ENCODE measurements around the gene PLSCR1. TPM values are rescaled to one million over a fixed set of nuclear protein-coding genes. Genes with fewer than 3 reads are reported as not detected.

The PLSCR1 gene
- total and polyA plus RNA-seq, 2 of the 4 experiments (the other 2 are of a cell fraction) = 5.6 to 13.2 TPM

DNA sequence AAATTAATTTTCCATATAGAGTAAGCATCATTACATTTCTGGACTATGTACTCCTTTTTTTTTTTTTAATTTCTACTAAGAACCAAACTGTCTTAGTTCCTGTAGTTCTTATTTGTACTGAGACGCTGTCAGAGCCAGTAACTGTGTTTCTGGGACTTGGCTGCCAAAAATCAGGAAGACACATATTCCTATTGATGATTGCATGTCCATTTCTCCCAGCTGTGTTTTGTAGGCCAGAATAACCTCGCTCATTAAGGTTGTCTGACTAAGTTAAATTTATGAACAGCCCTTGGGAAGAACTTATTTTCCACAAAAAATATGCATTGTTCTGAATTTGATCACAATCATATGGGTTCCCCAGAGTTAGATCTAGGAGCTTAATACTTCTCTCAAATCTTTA, 31.2 kb upstream of the PLSCR1 start:
- ChIA-PET POLR2A (ENCODE audit: unreplicated experiment) (no interaction called here), CTCF (interaction anchor here (0.7 to 1.0 kb wide), 2 partner anchors 249 to 386 kb away, joined by 3 to 5 read pairs; no protein-coding TSS in a partner anchor)
- Histone ChIP-seq H2AK9ac (replicated peaks; ENCODE audit: low read depth, low read length, poor library complexity) (no peak overlapping the region), H2BK5ac (ENCODE audit: low read depth, low read length, poor library complexity, severe bottlenecking) (no peak overlapping the region), H4K91ac (ENCODE audit: insufficient read depth, low read depth, low read length) (no peak overlapping the region), H3K9me1 (ENCODE audit: insufficient read depth, low read length) (no peaks in the 10 kb centered on the region), H4K5ac (ENCODE audit: low read depth, low read length) (no peak overlapping the region), H3K9me3 (ENCODE audit: control insufficient read depth, insufficient read depth, low read length) (no peaks in the 10 kb centered on the region), H2BK20ac (ENCODE audit: low read depth, low read length) (no peak overlapping the region), H2BK120ac (ENCODE audit: low read depth, low read length) (no peak overlapping the region), H3K9ac (ENCODE audit: low read depth, low read length) (no peak overlapping the region), H3K27me3 (ENCODE audit: control insufficient read depth, insufficient read depth, low read length) (no peaks in the 10 kb centered on the region), H3K27ac (ENCODE audit: insufficient read depth, low read length) (no peak overlapping the region), H3K23ac (ENCODE audit: low read depth, low read length) (no peak overlapping the region), H2AK5ac (ENCODE audit: low read depth, low read length) (no peak overlapping the region), H3K79me1 (ENCODE audit: low read depth in 1 of 2, low read length in 2 of 2) (no peaks in the 10 kb centered on the region), H3K18ac (ENCODE audit: low read depth, low read length) (no peak overlapping the region), H3K14ac (replicated peaks; ENCODE audit: low read depth, low read length) (no peak overlapping the region), H3K36me3 (ENCODE audit: control insufficient read depth, insufficient read depth, low read length) (no peaks in the 10 kb centered on the region), H3K4me3 (ENCODE audit: insufficient read depth, low read depth, low read length) (no peak overlapping the region), H2AFZ (replicated peaks; ENCODE audit: low read length, poor library complexity) (no peak overlapping the region), H3K4ac (ENCODE audit: low read depth, low read length) (no peak overlapping the region), H3K56ac (ENCODE audit: extremely low read depth, insufficient read depth, low read length) (no peak overlapping the region), H2BK15ac (ENCODE audit: low read depth, low read length) (0 out of 3 replicates have a peak overlapping the region, but pooled peaks have one; percentile 4), H3K4me1 (ENCODE audit: control insufficient read depth, insufficient read depth, low read length) (no peaks in the 10 kb centered on the region), H4K8ac (ENCODE audit: low read depth in 2 of 2, low read length in 2 of 2) (no peak overlapping the region), H4K20me1 (ENCODE audit: insufficient read depth, low read length) (no peaks in the 10 kb centered on the region), H3K4me2 (ENCODE audit: low read depth, low read length) (no peak overlapping the region)
- WGBS, 2 experiments (ENCODE audit: extremely low coverage in 2 of 2, insufficient read length in 1 of 2) = 80% methylated on average over 1 of the region's 2 CpGs; no CpG with 5 or more reads in 1 of the 2 experiments
- BruUV-seq (replicated peaks) = no TSS peak
- DNase-seq = no peak
- dilution Hi-C loops (cut with HindIII; ENCODE audit: low sequenced_read_pairs, unreplicated experiment) = no loop called here
- intact Hi-C loops (cut with micrococcal nuclease) = loop anchor here (2.0 kb wide), 2 partner anchors 249 to 387 kb away; no protein-coding TSS in a partner anchor
- TF ChIP-seq FOS (IDR thresholded peaks at IDR 0.05; ENCODE audit: low read depth, low read length) (no peak), MAFK (IDR thresholded peaks at IDR 0.05; ENCODE audit: low read depth, low read length) (no peak), CEBPB (IDR thresholded peaks at IDR 0.05; ENCODE audit: low read depth, low read length) (no peak)
- ATAC-seq (ENCODE audit: low read depth) = no peak
- in situ Hi-C loops (cut with MboI; ENCODE audit: low sequenced_read_pairs) = loop anchor here (5.0 to 10.0 kb wide), 2 partner anchors 243 to 511 kb away; no protein-coding TSS in a partner anchor

Data from IMR-90 (cell line).